Left ventricle myocardium superior (tissue), 1 donor: ENCODE measurements around the gene DIAPH1. TPM values are rescaled to one million over a fixed set of nuclear protein-coding genes. Genes with fewer than 3 reads are reported as not detected.
A peak's percentile ranks its signal among the peaks of the same experiment; 100 is the strongest.

Source experiments
- ATAC-seq: fragments of 200-7000 bp; cut with Tn5 transposase; one replicate; pipeline ENCODE4 v1.9.1; 2020; ENCODE audit warnings: mild to moderate bottlenecking, moderate library complexity
- DNase-seq: peaks from one replicate; pipeline ENCODE4 v3.0.0-alpha.2; 2020
- intact Hi-C: fragments of 100-400 bp; cut with micrococcal nuclease; formaldehyde crosslinking; loops from one replicate; pipeline ENCODE4 v1.11.0; 2022
- total RNA-seq: library from RNA; stranded (reverse); fragmentation: NEBNext Ultra II Directional; extraction: Animal tissue kit (Norgen Biotek cat#: 25700); gene quantifications from one replicate; pipeline ENCODE4 v1.2.1, GENCODE V29; 2021
- donor health status: DM: no; HTN: yes; CAD: no; lungs with severe emphysema.

The DIAPH1 gene
- total RNA-seq, 1 donor from 2014 or later: 36.6 TPM

DNA sequence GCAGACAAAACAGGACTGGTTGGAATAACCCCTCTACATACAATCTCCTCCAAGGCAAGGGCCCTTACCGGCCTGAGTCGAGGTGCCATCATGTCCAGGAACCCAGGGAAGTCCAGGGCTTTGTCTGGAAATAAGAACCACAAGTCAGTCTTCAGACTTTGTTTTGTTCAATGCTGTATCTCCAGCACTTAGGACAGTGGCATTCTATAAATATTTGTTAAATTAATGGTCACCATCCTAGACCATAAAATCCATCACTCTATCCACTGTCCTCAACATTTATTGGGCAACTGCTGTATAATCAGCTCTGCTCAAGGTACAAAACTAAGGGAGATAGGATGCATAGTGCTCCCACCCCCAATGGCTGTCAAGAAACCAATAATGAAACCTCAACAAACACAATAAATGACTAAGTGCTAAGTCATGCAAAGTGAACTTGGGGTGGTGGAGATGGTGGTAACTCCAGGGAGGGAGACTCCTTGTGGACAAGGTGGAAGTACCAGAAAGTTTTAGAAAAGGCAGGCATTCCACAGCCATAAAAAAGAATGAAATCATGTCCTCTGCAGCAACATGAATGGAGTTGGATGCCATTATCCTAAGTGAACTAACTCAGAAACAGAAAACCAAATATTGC is 23.0 kb upstream of the DIAPH1 start:
- DNase-seq: no peak
- no peak for ATAC-seq
- intact Hi-C loops: no loop called here

DNA sequence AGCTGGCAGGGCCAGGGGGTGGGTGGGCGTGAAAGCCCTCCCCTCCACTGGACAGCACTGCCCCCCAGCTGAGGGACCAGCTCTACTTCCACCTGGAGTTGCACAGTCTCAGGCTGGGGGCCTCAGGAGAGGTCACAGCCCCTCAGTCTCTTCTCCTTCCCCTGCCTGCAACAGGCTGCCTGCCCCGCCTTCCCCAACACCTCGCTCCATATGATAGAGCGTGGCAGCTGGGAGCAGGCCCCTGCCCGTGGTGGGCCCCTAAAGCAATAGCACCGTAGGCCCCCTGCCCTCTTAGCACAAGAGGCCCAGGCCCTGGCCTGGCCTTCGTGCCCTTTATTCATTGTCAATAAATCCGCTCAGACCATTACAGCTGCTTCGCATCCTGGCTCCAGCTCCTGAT is 21.9 kb upstream of the DIAPH1 start:
- DNase-seq (no peak), ATAC-seq (no peak)
- intact Hi-C loops: no loop called here

DNA sequence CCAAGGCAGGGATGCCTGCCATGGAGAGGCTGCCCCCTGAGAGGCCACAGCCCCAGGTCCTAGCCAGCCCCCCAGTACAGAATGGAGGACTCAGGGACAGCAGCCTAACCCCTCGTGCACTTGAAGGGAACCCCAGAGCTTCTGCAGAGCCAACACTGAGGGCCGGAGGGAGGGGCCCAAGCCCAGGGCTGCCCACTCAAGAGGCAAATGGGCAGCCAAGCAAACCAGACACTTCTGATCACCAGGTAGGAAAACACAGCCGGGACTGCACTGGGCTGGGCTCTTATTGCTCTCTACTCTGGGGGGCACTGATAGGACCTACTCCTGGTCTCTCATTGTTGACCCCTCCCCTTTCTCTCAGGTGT is 21.2 kb upstream of the DIAPH1 start:
- DNase-seq: no peak
- intact Hi-C loops: no loop called here

DNA sequence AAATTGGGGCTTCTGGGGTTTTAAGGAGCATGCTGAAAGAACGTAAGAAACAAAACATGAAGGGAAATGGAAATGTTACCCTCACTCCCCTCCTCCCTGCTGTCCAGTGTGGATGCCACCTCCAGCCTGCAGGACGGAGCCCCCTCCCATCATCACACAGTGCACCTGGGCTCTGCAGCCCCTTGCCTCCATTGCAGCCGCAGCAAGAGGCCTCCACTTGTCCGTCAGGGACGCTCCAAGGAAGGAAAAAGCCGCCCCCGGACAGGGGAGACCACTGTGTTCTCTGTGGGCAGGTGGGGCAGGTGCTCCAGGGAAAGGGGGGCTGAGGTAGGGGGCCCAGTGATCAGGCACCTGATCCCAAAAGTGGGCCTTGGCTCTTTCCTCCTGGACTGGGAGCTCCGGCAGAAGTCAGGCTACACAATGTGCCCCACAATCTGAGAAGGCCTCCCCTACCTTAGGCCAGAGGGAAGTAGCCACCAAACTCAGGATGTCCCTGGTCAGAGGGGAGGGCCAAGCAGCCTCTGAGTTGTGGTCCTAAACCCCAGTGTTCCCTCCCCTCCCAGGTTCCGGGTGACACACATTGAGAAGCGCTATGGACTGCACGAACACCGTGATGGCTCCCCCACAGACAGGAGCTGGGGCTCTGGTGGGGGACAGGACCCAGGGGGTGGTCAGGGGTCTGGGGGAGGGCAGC is 20.7 kb upstream of the DIAPH1 start:
- intact Hi-C loops: no loop called here
- DNase-seq: no peak
- ATAC-seq: no peak

More for the DNA sequence above, 21.2 kb upstream of the DIAPH1 start:
- ATAC-seq: no peak

DNA sequence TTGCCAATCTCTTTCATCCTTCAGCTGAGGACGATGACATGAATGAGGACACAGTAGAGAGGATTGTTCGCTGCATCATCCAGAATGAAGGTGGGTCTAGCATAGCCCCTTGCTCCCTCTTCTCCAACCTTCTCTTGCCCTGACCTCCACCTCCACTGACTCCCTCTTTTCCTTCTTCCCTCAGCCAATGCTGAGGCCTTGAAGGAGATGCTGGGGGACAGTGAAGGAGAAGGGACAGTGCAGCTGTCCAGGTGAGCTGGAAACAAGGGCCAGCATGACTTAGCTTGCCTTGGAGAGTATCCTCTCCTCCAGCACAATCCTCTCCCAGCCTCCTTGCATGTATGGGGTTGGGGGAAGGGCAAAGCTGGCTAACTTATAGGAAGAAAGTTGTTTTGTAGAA is 20.0 kb upstream of the DIAPH1 start:
- intact Hi-C loops: no loop called here
- ATAC-seq: no peak
- no peak for DNase-seq

DNA sequence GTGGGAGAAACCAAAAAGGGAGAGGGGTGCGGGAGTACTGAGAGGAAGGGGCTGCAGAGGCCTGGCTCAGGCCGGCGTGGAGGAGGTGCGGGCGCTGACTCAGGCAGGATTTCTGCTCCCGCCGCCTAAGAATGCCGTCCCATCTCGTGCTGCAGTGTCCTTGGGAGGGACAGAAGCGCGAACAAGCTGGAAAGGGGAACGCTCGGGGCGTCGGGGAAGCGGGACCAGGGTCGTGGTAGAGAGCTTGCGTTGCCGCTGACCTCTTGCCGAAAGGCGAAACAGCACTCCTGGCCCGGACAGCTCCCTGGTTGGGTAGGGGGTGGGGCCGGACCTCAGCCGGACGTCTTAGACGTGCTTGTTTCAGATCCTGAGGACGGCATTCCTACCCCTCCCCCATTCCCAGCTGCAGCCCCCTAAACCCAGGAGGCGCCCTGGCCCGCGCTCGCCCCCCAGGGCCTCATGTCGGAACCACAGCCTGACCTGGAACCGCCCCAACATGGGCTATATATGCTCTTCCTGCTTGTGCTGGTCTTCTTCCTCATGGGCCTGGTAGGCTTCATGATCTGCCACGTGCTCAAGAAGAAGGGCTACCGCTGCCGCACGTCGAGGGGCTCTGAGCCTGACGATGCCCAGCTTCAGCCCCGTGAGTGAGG is 19.1 kb upstream of the DIAPH1 start:
- intact Hi-C loops: no loop called here
- peak; percentile 54 for ATAC-seq
- DNase-seq: peak; percentile 68

DNA sequence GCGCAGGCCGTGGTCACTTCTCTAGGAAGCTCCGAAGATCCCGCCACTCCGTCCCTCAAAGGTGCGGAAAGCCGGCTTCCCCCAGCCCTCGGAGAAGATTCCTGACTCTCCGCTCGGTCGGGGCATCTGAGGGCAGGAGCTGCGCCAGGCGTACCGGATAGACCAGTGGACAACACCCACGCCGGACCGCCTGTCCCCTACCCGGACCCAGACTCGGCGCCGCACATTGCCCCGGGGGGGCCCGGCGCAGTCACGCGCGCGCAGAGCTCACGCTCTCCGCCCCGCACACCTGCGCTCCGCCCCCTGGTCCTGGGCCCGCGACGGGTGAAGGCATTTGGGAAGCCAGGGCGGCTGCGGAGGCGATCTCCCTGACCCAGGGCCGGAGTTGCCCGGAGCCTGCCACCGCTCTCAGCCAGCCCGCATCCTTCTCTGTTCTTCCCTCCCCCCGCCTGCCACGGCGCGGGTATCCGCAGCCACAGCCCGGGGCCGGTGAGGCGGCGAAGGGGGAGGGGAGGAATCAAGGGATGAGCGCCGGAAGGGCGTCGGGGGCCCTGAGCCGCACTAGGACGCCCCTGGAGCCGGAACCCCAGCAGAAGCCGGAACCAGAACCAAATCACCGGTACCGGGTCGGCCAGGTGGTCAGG is 18.4 kb upstream of the DIAPH1 start:
- DNase-seq (peak; percentile 57), ATAC-seq (peak; percentile 33)
- intact Hi-C loops: no loop called here

DNA sequence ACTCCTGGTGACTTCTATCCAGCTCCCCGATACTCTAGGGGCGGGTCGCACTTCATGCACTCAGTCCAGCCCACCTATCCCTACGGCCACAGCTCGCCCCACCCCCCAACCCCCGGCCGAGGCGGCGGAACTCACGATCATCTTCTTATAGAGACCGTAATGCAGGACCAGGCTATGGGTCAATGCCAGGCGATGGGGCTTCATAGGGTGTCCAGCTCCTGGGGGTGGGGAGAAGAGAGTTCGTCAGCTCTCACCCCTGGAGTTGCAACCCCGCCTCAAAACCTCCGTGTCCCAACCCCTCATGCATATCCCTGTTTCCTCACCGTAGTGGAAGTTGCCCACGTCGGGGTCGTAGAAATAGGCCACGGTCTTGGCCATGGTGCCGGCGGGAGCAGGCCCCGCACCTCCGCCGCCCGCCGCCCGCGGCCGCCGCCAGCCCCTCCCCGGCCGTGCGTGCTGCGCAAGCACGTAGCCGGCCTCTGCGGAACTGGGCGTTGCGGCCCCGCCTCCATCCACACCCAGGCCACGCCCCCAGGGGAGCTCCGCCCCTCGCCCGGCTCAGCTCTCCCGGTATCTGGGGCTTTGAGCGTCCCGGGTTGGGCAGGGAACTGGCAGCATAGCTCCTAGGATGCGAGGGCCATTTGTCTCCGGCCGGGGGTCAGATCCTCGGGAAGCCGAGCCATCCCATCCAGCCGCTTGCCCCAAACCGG is 17.8 kb upstream of the DIAPH1 start, which contains the start of the genes HDAC3 and RELL2:
HDAC3 (minus strand) TSS at position 437 of the 710 bp plus-strand sequence; CDS start at position 378, 59 bp downstream.
RELL2 (plus strand) TSS at position 585 of the 710 bp plus-strand sequence. CDS start 1,229 bp downstream, outside the sequence.
- intact Hi-C loops: no loop called here
- ATAC-seq (peak; percentile 98), DNase-seq (peak; percentile 97)

DNA sequence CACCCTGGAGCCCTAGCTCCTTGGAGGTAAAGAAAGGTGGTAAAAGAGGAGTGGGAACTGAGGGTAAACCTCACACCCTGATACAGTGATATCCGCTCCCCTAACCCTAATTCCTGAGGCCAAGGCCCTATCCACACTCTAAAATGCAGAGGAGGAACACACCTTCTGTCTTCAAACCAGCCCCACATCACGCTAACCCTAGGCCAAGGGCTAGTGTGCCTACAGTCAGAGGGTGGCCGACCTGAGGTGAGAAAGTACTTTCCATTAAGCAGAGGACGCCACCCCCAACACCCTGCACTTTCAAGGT is 17.3 kb upstream of the DIAPH1 start:
- ATAC-seq: no peak
- intact Hi-C loops: no loop called here
- DNase-seq: no peak

DNA sequence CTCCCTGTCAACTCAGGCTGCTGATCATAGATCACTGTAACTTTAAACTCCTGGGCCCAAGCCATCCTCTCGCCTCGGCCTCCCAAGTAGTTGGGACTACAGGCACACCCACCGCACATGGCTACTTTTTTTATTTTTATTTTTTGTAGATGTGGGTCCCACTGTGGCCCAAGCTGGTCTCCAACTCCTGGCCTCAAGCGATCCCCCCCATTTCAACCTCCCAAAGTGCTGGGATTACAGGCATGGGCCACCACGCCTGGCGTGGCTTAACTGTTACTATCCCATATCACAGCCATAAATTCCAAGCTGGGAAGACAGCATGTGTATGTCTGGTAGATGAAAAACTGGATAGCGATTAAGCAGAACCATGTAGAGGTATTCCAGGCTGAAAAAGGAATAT is 16.8 kb upstream of the DIAPH1 start:
- DNase-seq (no peak), ATAC-seq (no peak)
- intact Hi-C loops: no loop called here

DNA sequence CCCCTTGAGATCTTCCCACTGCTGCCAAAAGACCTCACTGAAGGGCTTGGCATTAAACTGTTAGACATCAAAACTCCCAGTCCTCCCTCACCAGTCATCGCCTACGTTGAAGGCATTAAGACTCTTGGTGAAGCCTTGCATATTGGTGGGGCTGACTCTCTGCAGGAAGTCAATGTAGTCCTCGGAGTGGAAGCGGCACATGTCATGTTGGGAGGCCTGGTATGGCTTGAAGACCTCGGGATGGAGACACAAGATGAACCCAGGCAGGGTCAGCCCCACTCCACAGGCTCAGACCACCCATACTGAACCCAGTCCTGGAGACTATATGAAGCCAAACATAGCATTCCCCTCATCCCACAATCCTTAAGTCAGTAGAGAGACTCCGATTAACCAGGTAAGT is 15.9 kb upstream of the DIAPH1 start:
- ATAC-seq: no peak
- intact Hi-C loops: no loop called here
- no peak for DNase-seq

DNA sequence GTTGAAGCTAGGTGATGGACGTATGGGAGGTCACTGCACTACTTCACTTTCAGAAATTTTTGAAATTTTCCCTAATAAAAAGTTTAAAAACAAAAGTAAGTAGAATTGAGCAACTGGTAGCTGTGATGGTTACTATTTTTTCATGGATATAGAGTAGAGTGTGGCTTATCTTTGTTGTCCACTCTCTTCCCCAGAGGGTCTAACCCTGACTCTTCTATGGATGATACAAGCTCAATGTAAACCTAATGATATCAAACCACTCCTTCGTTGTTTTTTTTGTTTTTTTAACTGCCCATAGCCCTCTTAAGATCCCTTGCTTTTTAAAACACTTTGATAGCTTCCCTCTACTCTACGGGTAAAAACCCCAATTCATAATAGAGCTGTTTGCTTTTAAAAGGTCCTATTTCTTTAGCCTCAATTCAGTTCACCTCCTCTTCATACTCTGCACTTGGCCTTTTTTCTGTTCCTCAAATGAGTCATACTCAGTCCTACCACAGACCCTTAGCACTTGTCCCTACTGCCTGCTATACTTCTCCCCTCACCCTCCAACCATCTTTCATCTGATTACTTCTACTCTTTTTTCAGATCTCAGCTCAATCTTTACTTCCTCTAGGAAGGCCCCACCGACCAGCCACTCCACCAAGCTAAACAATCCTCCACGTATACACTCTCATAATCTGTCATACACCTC is 15.2 kb upstream of the DIAPH1 start:
- ATAC-seq (no peak), DNase-seq (no peak)
- intact Hi-C loops: no loop called here

DNA sequence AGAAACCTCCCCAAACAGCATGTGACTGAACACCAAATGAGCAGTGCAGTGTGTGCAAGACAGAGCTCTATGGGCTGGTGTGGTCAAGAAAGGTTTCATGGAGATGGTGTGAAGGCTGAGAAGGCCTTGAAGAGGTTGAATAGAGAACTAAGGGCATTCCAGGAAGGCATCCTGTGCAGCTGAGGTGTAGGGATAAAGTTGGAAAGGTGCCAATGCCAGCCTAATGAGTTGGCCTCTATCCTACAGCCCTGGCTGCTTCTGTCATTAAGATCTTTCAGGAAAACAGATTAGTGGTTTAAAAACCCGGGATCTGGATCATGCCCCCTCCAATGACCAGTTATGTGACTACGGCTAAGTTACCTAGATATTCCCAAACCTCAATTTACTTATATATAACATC is 13.8 kb upstream of the DIAPH1 start:
- intact Hi-C loops: no loop called here
- DNase-seq (no peak), ATAC-seq (no peak)

DNA sequence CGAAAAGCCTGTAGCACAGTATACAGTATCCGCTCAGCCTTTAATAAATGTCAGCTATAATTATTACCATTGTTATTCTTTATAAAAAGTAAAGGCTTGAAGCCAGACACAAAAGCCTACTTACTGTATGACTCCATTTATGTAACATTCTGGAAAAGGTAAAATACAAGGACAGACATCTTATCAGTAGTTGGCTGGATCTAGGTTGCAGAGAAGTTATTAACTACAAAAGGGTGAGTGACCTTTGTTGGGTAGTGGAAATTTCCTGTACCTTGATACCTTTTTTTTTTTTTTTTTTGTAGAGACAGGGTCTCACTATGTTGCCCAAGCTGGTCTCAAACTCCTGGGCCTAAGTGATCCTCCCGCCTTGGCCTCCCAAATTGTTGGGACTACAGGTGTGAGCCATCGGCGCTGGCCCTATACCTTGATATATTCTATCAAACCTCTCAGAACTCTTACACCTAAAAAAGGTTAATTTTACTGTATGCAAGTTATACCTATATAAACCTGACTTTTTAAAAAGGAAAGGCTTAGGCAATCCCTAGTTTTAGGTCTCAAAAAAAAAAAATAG is 11.9 kb upstream of the DIAPH1 start:
- ATAC-seq: no peak
- intact Hi-C loops: no loop called here
- no peak for DNase-seq

DNA sequence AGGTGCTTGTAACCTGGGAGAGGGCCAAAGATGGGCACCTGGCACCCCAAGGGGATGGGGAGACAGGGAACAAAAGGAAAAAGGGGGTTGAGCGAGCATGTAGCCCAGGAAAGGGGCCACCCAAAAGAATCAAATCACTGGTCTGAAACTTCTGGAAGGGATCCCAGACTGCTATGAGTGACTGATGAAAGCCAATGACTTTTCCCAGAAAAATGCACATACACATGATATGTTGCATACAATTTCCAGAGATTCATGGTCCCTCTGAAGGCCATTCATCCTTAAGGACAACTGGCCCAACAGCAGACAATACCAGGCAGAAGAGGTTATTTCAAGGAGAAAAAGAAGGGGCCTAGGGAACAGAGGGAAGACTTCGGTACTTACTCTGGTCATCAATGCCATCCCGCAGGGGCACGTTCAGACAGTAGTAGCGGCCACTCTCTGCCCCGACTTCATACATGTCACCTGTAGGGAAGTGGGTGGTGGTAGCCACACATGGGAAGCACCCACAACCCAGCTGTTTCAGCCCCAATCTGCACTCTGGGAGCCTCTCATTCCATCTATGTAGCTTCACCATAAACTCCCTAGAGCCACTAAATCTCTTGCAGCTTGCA is 9.5 kb upstream of the DIAPH1 start:
- DNase-seq: no peak
- intact Hi-C loops: no loop called here

DNA sequence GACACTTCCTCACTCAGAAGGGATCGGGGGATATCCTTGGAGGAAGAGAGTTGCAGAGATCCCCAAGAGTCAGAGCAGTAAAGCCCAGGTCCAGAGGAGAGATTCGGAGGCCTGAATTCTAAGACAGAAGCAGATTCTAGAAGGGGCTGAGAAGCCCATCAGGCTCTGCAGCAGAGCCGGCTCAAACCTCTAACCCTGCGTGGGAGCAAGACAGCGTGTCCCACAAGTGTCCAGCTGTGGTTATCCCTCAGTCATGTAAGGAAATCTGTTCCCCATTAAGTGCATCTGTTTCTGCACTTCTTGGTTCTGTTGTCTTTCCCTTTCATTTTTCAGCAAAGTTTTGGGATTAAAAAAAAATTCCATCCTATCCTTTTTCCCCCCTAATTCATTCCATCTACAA is 4.8 kb upstream of the DIAPH1 start:
- intact Hi-C loops: no loop called here

More for the DNA sequence above, 9.5 kb upstream of the DIAPH1 start:
- no peak for ATAC-seq

DNA sequence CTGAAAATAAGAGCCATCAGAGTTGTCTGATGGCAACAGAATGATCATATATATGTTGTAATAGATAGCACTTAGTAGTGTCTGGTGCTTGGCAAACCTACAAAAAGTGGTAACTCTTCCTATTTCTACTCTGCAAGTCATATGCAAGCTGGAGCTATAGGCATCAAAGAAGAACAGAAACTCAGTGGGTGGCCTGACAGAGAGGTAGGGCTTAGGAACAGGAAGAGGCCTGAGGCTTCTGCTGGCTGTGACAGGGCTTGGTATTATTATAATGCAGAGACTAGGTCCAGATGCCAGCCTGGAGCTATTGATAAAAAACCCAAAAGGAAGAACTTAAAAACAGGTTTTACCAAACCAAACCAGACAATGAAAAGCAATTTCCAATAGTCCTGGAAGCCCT is 4.4 kb upstream of the DIAPH1 start:
- ATAC-seq: no peak
- intact Hi-C loops: no loop called here
- no peak for DNase-seq

More for the DNA sequence above, 4.8 kb upstream of the DIAPH1 start:
- ATAC-seq (no peak), DNase-seq (no peak)
